Measurements from ENCODE around the gene SIAH3. TPM values are rescaled to one million over a fixed set of nuclear protein-coding genes. Genes with fewer than 3 reads are reported as not detected.

Gene SIAH3
- total RNA-seq, 1 experiment from 2014 or later = not detected

DNA sequence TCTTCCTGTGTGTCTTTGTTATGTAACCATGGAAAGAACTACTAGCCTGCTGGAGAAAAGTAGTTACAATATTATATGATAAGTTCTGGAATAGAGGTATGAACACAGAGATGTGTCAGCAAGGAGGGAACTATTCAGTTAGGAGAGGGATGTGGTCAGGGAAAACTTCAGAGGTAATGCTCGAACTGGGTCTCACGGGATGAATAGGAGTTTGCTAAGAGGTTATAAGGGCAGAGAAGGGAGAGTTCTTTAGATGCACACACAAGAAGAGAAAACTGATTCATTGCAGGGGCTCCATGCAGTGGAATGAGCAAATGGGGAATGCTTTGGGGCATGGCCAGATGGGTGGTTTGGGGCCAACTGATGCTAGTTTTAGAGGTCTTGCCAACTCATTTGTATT, 46.0 kb upstream of the SIAH3 start:
- no peak overlapping the region for H3K4me3 ChIP-seq (replicated peaks in 1 of 2; ENCODE audit: low read depth in 1 of 2, low read length in 2 of 2)
- no TSS peak for BruUV-seq (replicated peaks)
- H3K36me3 ChIP-seq (ENCODE audit: control insufficient read depth in 1 of 2, insufficient read depth in 2 of 2, low read length in 2 of 2) = no peaks in the 10 kb centered on the region
- H3K9me3 ChIP-seq (ENCODE audit: control insufficient read depth in 1 of 2, insufficient read depth in 1 of 2, low read depth in 1 of 2, low read length in 2 of 2) = no peaks in the 10 kb centered on the region
- peaks cover 14% of the 10 kb centered on the region; the same call in 1 of the 2 replicates for H3K27me3 ChIP-seq (ENCODE audit: insufficient read depth, low read length)
- no peak for DNase-seq (ENCODE audit: low read depth, low spot score)
- no peaks in the 10 kb centered on the region for H4K20me1 ChIP-seq (ENCODE audit: insufficient read depth)
- ATAC-seq = no peak
- H3K9me2 ChIP-seq (ENCODE audit: insufficient read depth) = no peaks in the 10 kb centered on the region
- H3K4me2 ChIP-seq (ENCODE audit: low read length) = no peak overlapping the region
- ChIA-PET POLR2A (no interaction called here), CTCF (no interaction called here), RAD21 (ENCODE audit: low non-redundant PET in 1 of 2, low total read pairs in 2 of 2, uncharacterized antibody in 2 of 2, unreplicated experiment in 2 of 2) (no interaction called here)
- H3K27ac ChIP-seq (ENCODE audit: low read depth, low read length) = no peak overlapping the region
- H3K79me2 ChIP-seq (ENCODE audit: insufficient read depth, low read length) = no peaks in the 10 kb centered on the region
- no peak overlapping the region for H2AFZ ChIP-seq (ENCODE audit: low read depth, low read length, poor library complexity, severe bottlenecking)
- no peaks in the 10 kb centered on the region for H3K4me1 ChIP-seq (ENCODE audit: control insufficient read depth in 1 of 2, insufficient read depth in 2 of 2, low read length in 2 of 2)
- intact Hi-C loops (cut with micrococcal nuclease) = no loop called here
- no peak overlapping the region for H3K9ac ChIP-seq (ENCODE audit: low read length)
- TF ChIP-seq, protein P1, sequence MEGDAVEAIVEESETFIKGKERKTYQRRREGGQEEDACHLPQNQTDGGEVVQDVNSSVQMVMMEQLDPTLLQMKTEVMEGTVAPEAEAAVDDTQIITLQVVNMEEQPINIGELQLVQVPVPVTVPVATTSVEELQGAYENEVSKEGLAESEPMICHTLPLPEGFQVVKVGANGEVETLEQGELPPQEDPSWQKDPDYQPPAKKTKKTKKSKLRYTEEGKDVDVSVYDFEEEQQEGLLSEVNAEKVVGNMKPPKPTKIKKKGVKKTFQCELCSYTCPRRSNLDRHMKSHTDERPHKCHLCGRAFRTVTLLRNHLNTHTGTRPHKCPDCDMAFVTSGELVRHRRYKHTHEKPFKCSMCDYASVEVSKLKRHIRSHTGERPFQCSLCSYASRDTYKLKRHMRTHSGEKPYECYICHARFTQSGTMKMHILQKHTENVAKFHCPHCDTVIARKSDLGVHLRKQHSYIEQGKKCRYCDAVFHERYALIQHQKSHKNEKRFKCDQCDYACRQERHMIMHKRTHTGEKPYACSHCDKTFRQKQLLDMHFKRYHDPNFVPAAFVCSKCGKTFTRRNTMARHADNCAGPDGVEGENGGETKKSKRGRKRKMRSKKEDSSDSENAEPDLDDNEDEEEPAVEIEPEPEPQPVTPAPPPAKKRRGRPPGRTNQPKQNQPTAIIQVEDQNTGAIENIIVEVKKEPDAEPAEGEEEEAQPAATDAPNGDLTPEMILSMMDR (IDR thresholded peaks at IDR 0.05 in 2 of 3, conservative IDR thresholded peaks at IDR 0.05 in 1 of 3; ENCODE audit: borderline replicate concordance in 1 of 3, insufficient read depth in 1 of 3, low read depth in 2 of 3, low read length in 2 of 3) = no peak
- TF ChIP-seq CEBPB (IDR thresholded peaks at IDR 0.05; ENCODE audit: low read depth) = no peak
- no peak for TF ChIP-seq EZH2phosphoT487 (IDR thresholded peaks at IDR 0.05; ENCODE audit: borderline replicate concordance)
- no peak for TF ChIP-seq EGR1 (IDR thresholded peaks at IDR 0.05; ENCODE audit: low read depth)
- TF ChIP-seq CBX3 (IDR thresholded peaks at IDR 0.05; ENCODE audit: low read depth) = no peak
- no peak for TF ChIP-seq EZH2 (IDR thresholded peaks at IDR 0.05)
- no peak for TF ChIP-seq SP1 (IDR thresholded peaks at IDR 0.05; ENCODE audit: low read depth)
- TF ChIP-seq, protein P2, sequence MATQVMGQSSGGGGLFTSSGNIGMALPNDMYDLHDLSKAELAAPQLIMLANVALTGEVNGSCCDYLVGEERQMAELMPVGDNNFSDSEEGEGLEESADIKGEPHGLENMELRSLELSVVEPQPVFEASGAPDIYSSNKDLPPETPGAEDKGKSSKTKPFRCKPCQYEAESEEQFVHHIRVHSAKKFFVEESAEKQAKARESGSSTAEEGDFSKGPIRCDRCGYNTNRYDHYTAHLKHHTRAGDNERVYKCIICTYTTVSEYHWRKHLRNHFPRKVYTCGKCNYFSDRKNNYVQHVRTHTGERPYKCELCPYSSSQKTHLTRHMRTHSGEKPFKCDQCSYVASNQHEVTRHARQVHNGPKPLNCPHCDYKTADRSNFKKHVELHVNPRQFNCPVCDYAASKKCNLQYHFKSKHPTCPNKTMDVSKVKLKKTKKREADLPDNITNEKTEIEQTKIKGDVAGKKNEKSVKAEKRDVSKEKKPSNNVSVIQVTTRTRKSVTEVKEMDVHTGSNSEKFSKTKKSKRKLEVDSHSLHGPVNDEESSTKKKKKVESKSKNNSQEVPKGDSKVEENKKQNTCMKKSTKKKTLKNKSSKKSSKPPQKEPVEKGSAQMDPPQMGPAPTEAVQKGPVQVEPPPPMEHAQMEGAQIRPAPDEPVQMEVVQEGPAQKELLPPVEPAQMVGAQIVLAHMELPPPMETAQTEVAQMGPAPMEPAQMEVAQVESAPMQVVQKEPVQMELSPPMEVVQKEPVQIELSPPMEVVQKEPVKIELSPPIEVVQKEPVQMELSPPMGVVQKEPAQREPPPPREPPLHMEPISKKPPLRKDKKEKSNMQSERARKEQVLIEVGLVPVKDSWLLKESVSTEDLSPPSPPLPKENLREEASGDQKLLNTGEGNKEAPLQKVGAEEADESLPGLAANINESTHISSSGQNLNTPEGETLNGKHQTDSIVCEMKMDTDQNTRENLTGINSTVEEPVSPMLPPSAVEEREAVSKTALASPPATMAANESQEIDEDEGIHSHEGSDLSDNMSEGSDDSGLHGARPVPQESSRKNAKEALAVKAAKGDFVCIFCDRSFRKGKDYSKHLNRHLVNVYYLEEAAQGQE (IDR thresholded peaks at IDR 0.05; ENCODE audit: low read depth) = no peak
